Measurements from ENCODE around the gene PCNX1. TPM values are rescaled to one million over a fixed set of nuclear protein-coding genes. Genes with fewer than 3 reads are reported as not detected.
"Not testable (repeated sequence)": the region's sequence is repeated elsewhere in the genome, so short reads cannot be mapped to it uniquely, and the experiment has no call there.

Gene PCNX1
- total RNA-seq, 1 experiment from 2014 or later = 28.7 TPM

- DNase-seq (ENCODE audit: low read depth) = no peak
Measured at GRCh38 chr14:71122866-71123565, 215.8 kb downstream of the PCNX1 start.

- DNase-seq (ENCODE audit: low read depth) = no peak
Measured at GRCh38 chr14:71123579-71124135, 216.4 kb downstream of the PCNX1 start.

- not testable (repeated sequence) for DNase-seq (ENCODE audit: low read depth)
Measured at GRCh38 chr14:71129716-71130490, 222.6 kb downstream of the PCNX1 start.

GRCh38 chr14:71130491-71131179 lies 223.4 kb downstream of the PCNX1 start:
- peak; percentile 92 for DNase-seq (ENCODE audit: low read depth)

GRCh38 chr14:71133296-71133695 lies 226.0 kb downstream of the PCNX1 start:
- DNase-seq (ENCODE audit: low read depth) = no peak

- no peak for DNase-seq (ENCODE audit: low read depth)
Measured at GRCh38 chr14:71135496-71135895, 228.2 kb downstream of the PCNX1 start.

- DNase-seq (ENCODE audit: low read depth) = no peak
Measured at GRCh38 chr14:71135911-71136310, 228.7 kb downstream of the PCNX1 start.

GRCh38 chr14:71136386-71137060 lies 229.3 kb downstream of the PCNX1 start:
- DNase-seq (ENCODE audit: low read depth) = no peak

- no peak for DNase-seq (ENCODE audit: low read depth)
Measured at GRCh38 chr14:71137536-71138447, 230.5 kb downstream of the PCNX1 start.

GRCh38 chr14:71138448-71139293 lies 231.4 kb downstream of the PCNX1 start:
- peak; percentile 46 for DNase-seq (ENCODE audit: low read depth)

- no peak for DNase-seq (ENCODE audit: low read depth)
Measured at GRCh38 chr14:71139294-71139946, 232.2 kb downstream of the PCNX1 start.

GRCh38 chr14:71140157-71140556 lies 232.9 kb downstream of the PCNX1 start:
- DNase-seq (ENCODE audit: low read depth) = no peak

- no peak for DNase-seq (ENCODE audit: low read depth)
Measured at GRCh38 chr14:71141701-71142374, 234.6 kb downstream of the PCNX1 start.

GRCh38 chr14:71142375-71143038 lies 235.2 kb downstream of the PCNX1 start:
- peak; percentile 98 for DNase-seq (ENCODE audit: low read depth)

- DNase-seq (ENCODE audit: low read depth) = peak; percentile 98
Measured at GRCh38 chr14:71143381-71144290, 236.4 kb downstream of the PCNX1 start.

GRCh38 chr14:71147335-71147734 lies 240.1 kb downstream of the PCNX1 start:
- DNase-seq (ENCODE audit: low read depth) = not testable (repeated sequence)

GRCh38 chr14:71148627-71149026 lies 241.4 kb downstream of the PCNX1 start:
- no peak for DNase-seq (ENCODE audit: low read depth)
